ENCODE results near the gene TMEM126A.

GRCh38 chr11:85685125-85685819 lies 37.5 kb downstream of the TMEM126A start:
- TF ChIP-seq EZH2 (IDR thresholded peaks at IDR 0.05; ENCODE audit: borderline replicate concordance, insufficient read depth, low read length, poor library complexity, severe bottlenecking) = no peak
- TF ChIP-seq, protein P1, sequence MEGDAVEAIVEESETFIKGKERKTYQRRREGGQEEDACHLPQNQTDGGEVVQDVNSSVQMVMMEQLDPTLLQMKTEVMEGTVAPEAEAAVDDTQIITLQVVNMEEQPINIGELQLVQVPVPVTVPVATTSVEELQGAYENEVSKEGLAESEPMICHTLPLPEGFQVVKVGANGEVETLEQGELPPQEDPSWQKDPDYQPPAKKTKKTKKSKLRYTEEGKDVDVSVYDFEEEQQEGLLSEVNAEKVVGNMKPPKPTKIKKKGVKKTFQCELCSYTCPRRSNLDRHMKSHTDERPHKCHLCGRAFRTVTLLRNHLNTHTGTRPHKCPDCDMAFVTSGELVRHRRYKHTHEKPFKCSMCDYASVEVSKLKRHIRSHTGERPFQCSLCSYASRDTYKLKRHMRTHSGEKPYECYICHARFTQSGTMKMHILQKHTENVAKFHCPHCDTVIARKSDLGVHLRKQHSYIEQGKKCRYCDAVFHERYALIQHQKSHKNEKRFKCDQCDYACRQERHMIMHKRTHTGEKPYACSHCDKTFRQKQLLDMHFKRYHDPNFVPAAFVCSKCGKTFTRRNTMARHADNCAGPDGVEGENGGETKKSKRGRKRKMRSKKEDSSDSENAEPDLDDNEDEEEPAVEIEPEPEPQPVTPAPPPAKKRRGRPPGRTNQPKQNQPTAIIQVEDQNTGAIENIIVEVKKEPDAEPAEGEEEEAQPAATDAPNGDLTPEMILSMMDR (IDR thresholded peaks at IDR 0.05; ENCODE audit: poor library complexity, severe bottlenecking) = no peak

All from neural cell (in vitro differentiated cells).